ENCODE measurements around the gene YAE1. TPM values are rescaled to one million over a fixed set of nuclear protein-coding genes. Genes with fewer than 3 reads are reported as not detected.
A peak's percentile ranks its signal among the peaks of the same experiment; 100 is the strongest.

YAE1 gene
- total RNA-seq, 1 experiment from 2014 or later = 51.5 TPM

- DNase-seq (ENCODE audit: low read depth, low spot score) = peak; percentile 97
- in situ Hi-C loops (cut with HindIII; ENCODE audit: low pct_unique_long_range_greater_than_20kb, low sequenced_read_pairs) = no loop called here
Measured at GRCh38 chr7:39589323-39590111, 23.3 kb downstream of the YAE1 start.

- DNase-seq (ENCODE audit: low read depth, low spot score) = peak; percentile 41
- in situ Hi-C loops (cut with HindIII; ENCODE audit: low pct_unique_long_range_greater_than_20kb, low sequenced_read_pairs) = no loop called here
Measured at GRCh38 chr7:39592586-39592985, 26.4 kb downstream of the YAE1 start.

GRCh38 chr7:39594988-39595620 lies 28.9 kb downstream of the YAE1 start:
- no peak for DNase-seq (ENCODE audit: low read depth, low spot score)
- in situ Hi-C loops (cut with HindIII; ENCODE audit: low pct_unique_long_range_greater_than_20kb, low sequenced_read_pairs) = no loop called here

GRCh38 chr7:39602351-39602750 lies 36.1 kb downstream of the YAE1 start:
- in situ Hi-C loops (cut with HindIII; ENCODE audit: low pct_unique_long_range_greater_than_20kb, low sequenced_read_pairs) = no loop called here
- no peak for DNase-seq (ENCODE audit: low read depth, low spot score)

- in situ Hi-C loops (cut with HindIII; ENCODE audit: low pct_unique_long_range_greater_than_20kb, low sequenced_read_pairs) = no loop called here
- DNase-seq (ENCODE audit: low read depth, low spot score) = no peak
Measured at GRCh38 chr7:39603924-39604323, 37.7 kb downstream of the YAE1 start.

GRCh38 chr7:39605087-39605486 lies 38.9 kb downstream of the YAE1 start:
- in situ Hi-C loops (cut with HindIII; ENCODE audit: low pct_unique_long_range_greater_than_20kb, low sequenced_read_pairs) = no loop called here
- DNase-seq (ENCODE audit: low read depth, low spot score) = no peak

GRCh38 chr7:39606352-39606751 lies 40.1 kb downstream of the YAE1 start:
- in situ Hi-C loops (cut with HindIII; ENCODE audit: low pct_unique_long_range_greater_than_20kb, low sequenced_read_pairs) = no loop called here
- no peak for DNase-seq (ENCODE audit: low read depth, low spot score)

- in situ Hi-C loops (cut with HindIII; ENCODE audit: low pct_unique_long_range_greater_than_20kb, low sequenced_read_pairs) = no loop called here
- DNase-seq (ENCODE audit: low read depth, low spot score) = peak; percentile 94
Measured at GRCh38 chr7:39606941-39607340, 40.7 kb downstream of the YAE1 start.

- in situ Hi-C loops (cut with HindIII; ENCODE audit: low pct_unique_long_range_greater_than_20kb, low sequenced_read_pairs) = no loop called here
- DNase-seq (ENCODE audit: low read depth, low spot score) = no peak
Measured at GRCh38 chr7:39607865-39608264, 41.7 kb downstream of the YAE1 start.

GRCh38 chr7:39608278-39608677 lies 42.1 kb downstream of the YAE1 start:
- in situ Hi-C loops (cut with HindIII; ENCODE audit: low pct_unique_long_range_greater_than_20kb, low sequenced_read_pairs) = no loop called here
- DNase-seq (ENCODE audit: low read depth, low spot score) = no peak

GRCh38 chr7:39609113-39609934 lies 43.1 kb downstream of the YAE1 start:
- in situ Hi-C loops (cut with HindIII; ENCODE audit: low pct_unique_long_range_greater_than_20kb, low sequenced_read_pairs) = no loop called here
- DNase-seq (ENCODE audit: low read depth, low spot score) = peak; percentile 68

GRCh38 chr7:39609935-39610263 lies 43.7 kb downstream of the YAE1 start:
- in situ Hi-C loops (cut with HindIII; ENCODE audit: low pct_unique_long_range_greater_than_20kb, low sequenced_read_pairs) = no loop called here
- DNase-seq (ENCODE audit: low read depth, low spot score) = no peak

GRCh38 chr7:39613577-39613976 lies 47.4 kb downstream of the YAE1 start:
- no peak for DNase-seq (ENCODE audit: low read depth, low spot score)
- in situ Hi-C loops (cut with HindIII; ENCODE audit: low pct_unique_long_range_greater_than_20kb, low sequenced_read_pairs) = no loop called here

GRCh38 chr7:39614299-39614698 lies 48.1 kb downstream of the YAE1 start:
- no peak for DNase-seq (ENCODE audit: low read depth, low spot score)
- in situ Hi-C loops (cut with HindIII; ENCODE audit: low pct_unique_long_range_greater_than_20kb, low sequenced_read_pairs) = no loop called here

- in situ Hi-C loops (cut with HindIII; ENCODE audit: low pct_unique_long_range_greater_than_20kb, low sequenced_read_pairs) = no loop called here
Measured at GRCh38 chr7:39615350-39615975, 49.3 kb downstream of the YAE1 start.

GRCh38 chr7:39616138-39616537 lies 49.9 kb downstream of the YAE1 start:
- in situ Hi-C loops (cut with HindIII; ENCODE audit: low pct_unique_long_range_greater_than_20kb, low sequenced_read_pairs) = no loop called here
- no peak for DNase-seq (ENCODE audit: low read depth, low spot score)

More at GRCh38 chr7:39615350-39615975, 49.3 kb downstream of the YAE1 start:
- DNase-seq (ENCODE audit: low read depth, low spot score) = no peak

- in situ Hi-C loops (cut with HindIII; ENCODE audit: low pct_unique_long_range_greater_than_20kb, low sequenced_read_pairs) = no loop called here
- no peak for DNase-seq (ENCODE audit: low read depth, low spot score)
Measured at GRCh38 chr7:39617005-39617404, 50.8 kb downstream of the YAE1 start.

- in situ Hi-C loops (cut with HindIII; ENCODE audit: low pct_unique_long_range_greater_than_20kb, low sequenced_read_pairs) = no loop called here
- DNase-seq (ENCODE audit: low read depth, low spot score) = no peak
Measured at GRCh38 chr7:39618868-39619267, 52.7 kb downstream of the YAE1 start.

All from SK-MEL-5 (cell line).